ENCODE results near the gene NHLRC1. TPM values are rescaled to one million over a fixed set of nuclear protein-coding genes. Genes with fewer than 3 reads are reported as not detected.
A peak's percentile ranks its signal among the peaks of the same experiment; 100 is the strongest.

Gene NHLRC1
- total and polyA plus RNA-seq, 2 of the 13 experiments (the other 11 are each of a cell fraction or from before 2014, with no cell fraction given) = 0.04 to 0.11 TPM

- TF ChIP-seq ZNF232 (CRISPR knock-in tag; IDR thresholded peaks at IDR 0.05; ENCODE audit: borderline replicate concordance) (no peak), FOXM1 (CRISPR knock-in tag; IDR thresholded peaks at IDR 0.05) (no peak), CEBPG (CRISPR knock-in tag; IDR thresholded peaks at IDR 0.05) (no peak), HNRNPK (IDR thresholded peaks at IDR 0.05; ENCODE audit: low read depth, low read length, poor library complexity, severe bottlenecking) (peak; percentile 66), NR1H2 (CRISPR knock-in tag; IDR thresholded peaks at IDR 0.05; ENCODE audit: borderline replicate concordance, low read depth) (no peak), ZNF235 (CRISPR knock-in tag; IDR thresholded peaks at IDR 0.05; ENCODE audit: borderline replicate concordance) (peak; percentile 71; the same call in 1 of the 2 replicates), DZIP1 (CRISPR knock-in tag; IDR thresholded peaks at IDR 0.05) (no peak), FOXO1 (CRISPR knock-in tag; IDR thresholded peaks at IDR 0.05) (0 out of 2 replicates have a peak, but pooled peaks have one; percentile 8), ZNF354B (CRISPR knock-in tag; IDR thresholded peaks at IDR 0.05) (no peak)
Measured at GRCh38 chr6:18155150-18155863, 32.8 kb upstream of the NHLRC1 start, which contains the start of gene KDM1B (continued).
